SU-DHL-6 (cell line): ENCODE results near the gene GBP4.

Source experiments
- H2AFZ ChIP-seq: fragments of 200-600 bp; sonication (generic); 2 replicates; pipeline ENCODE4 v1.6.1; 2014; ENCODE audit warnings: low read depth, mild to moderate bottlenecking, moderate library complexity, mixed read lengths, antibody characterized with exemption, low read length; ENCODE audit not compliant: severe bottlenecking
- H3F3A ChIP-seq: fragments of 200-600 bp; shearing (Covaris generic); 2 replicates; pipeline ENCODE4 v1.6.0; 2016; ENCODE audit warnings: antibody characterized with exemption, mild to moderate bottlenecking; ENCODE audit not compliant: insufficient read depth
- H3K27ac ChIP-seq: fragments of 200-600 bp; sonication (generic); 2 replicates; pipeline ENCODE4 v1.5.1; 2016; ENCODE audit warnings: low read depth, mild to moderate bottlenecking, low read length, moderate library complexity, mixed read lengths
- H3K27me3 ChIP-seq: fragments of 200-600 bp; sonication (generic), shearing (Covaris generic); 2 replicates; pipeline ENCODE4 v1.6.0; 2014; ENCODE audit warnings: mild to moderate bottlenecking, low read length
- H3K36me3 ChIP-seq: fragments of 200-600 bp; sonication (generic); 2 replicates; pipeline ENCODE4 v1.6.1; 2014; ENCODE audit warnings: mild to moderate bottlenecking, low read length, mixed read lengths
- H3K4me2 ChIP-seq: fragments of 300-600, 200-600 bp; shearing (Covaris generic), sonication (generic); 2 replicates; pipeline ENCODE4 v1.6.0; 2014; ENCODE audit warnings: low read length, low read depth, mild to moderate bottlenecking; ENCODE audit not compliant: poor library complexity, severe bottlenecking
- H3K4me3 ChIP-seq: fragments of 200-600 bp; sonication (generic); 2 replicates; pipeline ENCODE4 v1.5.1; 2014; ENCODE audit warnings: antibody characterized with exemption, low read length, mild to moderate bottlenecking, mixed read lengths; ENCODE audit not compliant: insufficient read depth, poor library complexity, severe bottlenecking
- H3K79me2 ChIP-seq: fragments of 200-600 bp; sonication (generic); 2 replicates; pipeline ENCODE4 v1.6.1; 2014; ENCODE audit warnings: mild to moderate bottlenecking, low read length, moderate library complexity; ENCODE audit not compliant: insufficient read depth
- H3K9ac ChIP-seq: fragments of 200-600 bp; sonication (generic); 2 replicates; pipeline ENCODE4 v1.7.0; 2014; ENCODE audit warnings: mild to moderate bottlenecking, low read length
- H3K9me2 ChIP-seq: fragments of 200-600 bp; sonication (generic); replicated peaks from 2 replicates; pipeline ENCODE4 v1.6.1; 2014; ENCODE audit warnings: low read length; ENCODE audit not compliant: insufficient read depth
- H3K9me3 ChIP-seq: fragments of 200-600 bp; sonication (generic); 2 replicates; pipeline ENCODE4 v1.6.1; 2014; ENCODE audit warnings: low read length, mixed read lengths; ENCODE audit not compliant: insufficient read depth
- H4K20me1 ChIP-seq: fragments of 200-600 bp; sonication (generic); 2 replicates; pipeline ENCODE4 v1.6.1; 2014; ENCODE audit warnings: low read depth, mild to moderate bottlenecking, antibody characterized with exemption, low read length, moderate library complexity, mixed read lengths
- EZH2phosphoT487 ChIP-seq: fragments of 200-600 bp; sonication (generic), shearing (Covaris generic); conservative IDR thresholded peaks from 2 replicates; pipeline ENCODE4 v1.6.1; 2018; ENCODE audit warnings: mild to moderate bottlenecking, antibody characterized with exemption, low read length, moderate library complexity, mixed read lengths
- TF ChIP-seq, protein P1 (sequence below): fragments of 200-600 bp; sonication (generic); IDR thresholded peaks from one replicate; pipeline ENCODE4 v1.5.1; 2017; ENCODE audit warnings: antibody characterized with exemption, mild to moderate bottlenecking, low read length, moderate library complexity; ENCODE audit not compliant: insufficient read depth, poor library complexity, severe bottlenecking

The GBP4 gene

DNA sequence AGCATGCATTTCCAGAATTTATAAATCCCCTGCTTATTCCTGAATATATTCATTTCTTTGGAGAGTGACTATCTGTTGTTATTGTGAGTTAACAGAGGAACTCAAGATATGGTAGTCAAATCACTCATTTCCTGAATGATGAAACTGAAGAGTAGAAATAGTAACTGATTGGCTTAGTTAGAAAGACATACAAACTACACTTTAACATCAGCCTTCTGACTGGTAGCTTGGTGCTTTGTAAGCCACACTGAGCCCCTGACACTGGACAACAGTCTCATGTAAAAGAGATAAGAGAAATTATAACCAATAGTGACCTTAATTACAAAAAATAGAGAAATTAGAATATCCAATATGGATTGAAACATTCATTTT, 27.7 kb downstream of the GBP4 start:
- no peaks in the 10 kb centered on the region for H3K36me3 ChIP-seq
- no peak overlapping the region for H3K9ac ChIP-seq
- no peaks in the 10 kb centered on the region for H3F3A ChIP-seq
- no peak overlapping the region for H3K4me3 ChIP-seq
- no peaks in the 10 kb centered on the region for H3K79me2 ChIP-seq
- TF ChIP-seq, protein P1, sequence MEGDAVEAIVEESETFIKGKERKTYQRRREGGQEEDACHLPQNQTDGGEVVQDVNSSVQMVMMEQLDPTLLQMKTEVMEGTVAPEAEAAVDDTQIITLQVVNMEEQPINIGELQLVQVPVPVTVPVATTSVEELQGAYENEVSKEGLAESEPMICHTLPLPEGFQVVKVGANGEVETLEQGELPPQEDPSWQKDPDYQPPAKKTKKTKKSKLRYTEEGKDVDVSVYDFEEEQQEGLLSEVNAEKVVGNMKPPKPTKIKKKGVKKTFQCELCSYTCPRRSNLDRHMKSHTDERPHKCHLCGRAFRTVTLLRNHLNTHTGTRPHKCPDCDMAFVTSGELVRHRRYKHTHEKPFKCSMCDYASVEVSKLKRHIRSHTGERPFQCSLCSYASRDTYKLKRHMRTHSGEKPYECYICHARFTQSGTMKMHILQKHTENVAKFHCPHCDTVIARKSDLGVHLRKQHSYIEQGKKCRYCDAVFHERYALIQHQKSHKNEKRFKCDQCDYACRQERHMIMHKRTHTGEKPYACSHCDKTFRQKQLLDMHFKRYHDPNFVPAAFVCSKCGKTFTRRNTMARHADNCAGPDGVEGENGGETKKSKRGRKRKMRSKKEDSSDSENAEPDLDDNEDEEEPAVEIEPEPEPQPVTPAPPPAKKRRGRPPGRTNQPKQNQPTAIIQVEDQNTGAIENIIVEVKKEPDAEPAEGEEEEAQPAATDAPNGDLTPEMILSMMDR, result no peak
- TF ChIP-seq EZH2phosphoT487, result no peak
- H3K4me2 ChIP-seq, result no peak overlapping the region
- H3K9me3 ChIP-seq, result no peaks in the 10 kb centered on the region
- no peaks in the 10 kb centered on the region for H3K9me2 ChIP-seq
- H3K27ac ChIP-seq, result no peak overlapping the region
- no peak overlapping the region for H2AFZ ChIP-seq
- no peaks in the 10 kb centered on the region for H3K27me3 ChIP-seq
- H4K20me1 ChIP-seq, result no peaks in the 10 kb centered on the region

DNA sequence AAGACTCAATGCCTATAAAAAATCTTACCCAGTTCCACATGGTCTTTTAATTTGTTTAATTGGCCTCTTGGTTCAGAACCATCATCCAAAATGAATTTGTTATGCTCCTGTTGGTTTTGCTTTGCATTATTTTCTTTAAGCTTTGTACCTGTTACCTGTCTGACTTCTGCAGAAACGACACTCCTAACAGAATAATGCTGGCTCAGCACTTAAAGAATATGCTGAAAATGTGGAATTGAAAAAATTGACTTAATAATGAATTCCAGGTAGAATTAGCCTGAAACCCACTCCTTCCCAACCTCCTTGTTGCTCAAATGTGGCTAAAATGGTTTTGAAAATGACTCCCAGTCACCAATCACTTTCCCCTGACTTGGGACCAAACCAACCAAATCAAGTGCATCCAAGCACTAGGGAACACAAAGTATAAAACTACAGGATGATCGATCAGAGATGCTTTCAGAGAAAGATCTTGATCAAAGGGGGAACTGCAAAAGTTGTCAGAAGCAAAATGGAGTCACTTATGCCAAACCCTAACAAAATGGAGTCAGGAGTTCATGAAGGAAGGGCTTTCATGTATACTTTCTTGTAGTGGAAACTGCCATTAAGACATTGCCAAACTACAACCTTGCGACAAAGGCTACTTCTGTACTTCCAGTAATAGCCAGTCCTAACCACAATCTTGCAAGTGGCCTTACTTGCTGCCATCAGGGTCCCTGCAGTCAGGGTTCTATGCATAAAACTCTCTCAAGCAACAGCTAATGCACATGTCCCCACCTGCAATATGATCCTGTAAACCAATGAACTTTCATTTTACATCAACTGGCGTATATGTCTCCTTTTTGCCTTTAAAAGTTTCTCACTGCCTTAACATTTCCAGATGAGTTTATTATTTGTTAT, 28.3 kb downstream of the GBP4 start:
- no peak overlapping the region for H2AFZ ChIP-seq
- no peak overlapping the region for H3K4me3 ChIP-seq
- no peaks in the 10 kb centered on the region for H3K9me2 ChIP-seq
- TF ChIP-seq, protein P1, result no peak
- TF ChIP-seq EZH2phosphoT487, result no peak
- H3F3A ChIP-seq, result no peaks in the 10 kb centered on the region
- H3K79me2 ChIP-seq, result no peaks in the 10 kb centered on the region
- H3K36me3 ChIP-seq, result no peaks in the 10 kb centered on the region
- no peak overlapping the region for H3K9ac ChIP-seq
- no peaks in the 10 kb centered on the region for H3K27me3 ChIP-seq
- H3K4me2 ChIP-seq, result no peak overlapping the region
- no peaks in the 10 kb centered on the region for H4K20me1 ChIP-seq
- no peaks in the 10 kb centered on the region for H3K9me3 ChIP-seq
- H3K27ac ChIP-seq, result no peak overlapping the region

DNA sequence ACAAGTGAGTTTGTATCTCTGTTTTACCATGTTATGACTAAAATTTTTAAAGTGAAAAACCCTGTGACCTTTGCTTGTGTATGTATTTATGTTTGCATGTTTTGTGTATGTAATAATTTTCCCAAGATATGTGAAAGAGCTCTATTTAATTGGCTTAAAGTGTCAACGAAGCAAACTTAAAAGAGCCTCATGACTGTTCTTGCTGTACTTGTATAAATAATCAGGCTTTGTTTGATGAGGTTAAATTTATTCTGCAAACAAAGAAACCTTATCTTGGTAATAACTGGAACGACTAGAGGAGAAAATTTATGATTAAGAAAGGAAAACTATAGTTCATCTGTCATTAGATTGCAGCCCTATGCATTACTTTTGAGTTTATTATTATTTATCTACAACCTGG, 29.6 kb downstream of the GBP4 start:
- Histone ChIP-seq H3K36me3 (no peaks in the 10 kb centered on the region), H3K27me3 (no peaks in the 10 kb centered on the region), H3F3A (no peaks in the 10 kb centered on the region), H3K9me3 (no peaks in the 10 kb centered on the region), H3K4me2 (no peak overlapping the region), H4K20me1 (no peaks in the 10 kb centered on the region), H3K4me3 (no peak overlapping the region), H2AFZ (no peak overlapping the region), H3K79me2 (no peaks in the 10 kb centered on the region), H3K9me2 (no peaks in the 10 kb centered on the region), H3K9ac (no peak overlapping the region), H3K27ac (no peak overlapping the region)
- TF ChIP-seq EZH2phosphoT487, result no peak
- TF ChIP-seq, protein P1, result no peak
